H1 (cell line): ENCODE measurements around the gene THUMPD2. TPM values are rescaled to one million over a fixed set of nuclear protein-coding genes. Genes with fewer than 3 reads are reported as not detected.

Source experiments
- CTCF ChIA-PET: fragments of 300-600 bp; sonication (Branson Sonifier 250); formaldehyde crosslinking; loops from one replicate; lab custom pipeline; 2021; ENCODE audit not compliant: partially characterized antibody; lab: Charles Lee
- POLR2A ChIA-PET: fragments of 300-600 bp; sonication (Branson Sonifier 250); formaldehyde crosslinking; loops from one replicate; lab custom pipeline; 2021; ENCODE audit warnings: inconsistent platforms; ENCODE audit not compliant: partially characterized antibody; lab: Charles Lee
- DNase-seq, 2 experiments: peaks; one replicate each; pipeline versions ENCODE4 v3.0.0 to v3.0.0-alpha.2; 2010 to 2022; ENCODE audit warnings: low spot score in 2 of 2, low read depth in 1 of 2, mixed read lengths in 1 of 2
- FAIRE-seq: peaks from 2 replicates; lab custom pipeline; 2011; peaks lifted over from hg19 to GRCh38; lab: Jason Lieb, UNC
- H2AFZ ChIP-seq: 2 replicates; pipeline ENCODE4 v1.8.1; 2012; ENCODE audit warnings: low read length, inconsistent platforms
- H2AK5ac ChIP-seq: 2 replicates; pipeline ENCODE4 v1.6.1; 2013; ENCODE audit warnings: low read depth, low read length
- H2BK120ac ChIP-seq: replicated peaks from 2 replicates; pipeline ENCODE3; 2013; ENCODE audit warnings: low read depth, low read length, inconsistent platforms
- H2BK12ac ChIP-seq: 2 replicates; pipeline ENCODE4 v1.6.1; 2013; ENCODE audit warnings: low read depth, low read length
- H2BK15ac ChIP-seq: 2 replicates; pipeline ENCODE4 v1.6.1; 2013; ENCODE audit warnings: low read length
- H2BK20ac ChIP-seq: 2 replicates; pipeline ENCODE4 v1.6.1; 2013; ENCODE audit warnings: low read length
- H2BK5ac ChIP-seq: 2 replicates; pipeline ENCODE4 v1.6.1; 2013; ENCODE audit warnings: low read depth, low read length
- H3K14ac ChIP-seq: 2 replicates; pipeline ENCODE4 v1.6.1; 2013; ENCODE audit warnings: inconsistent platforms; ENCODE audit not compliant: insufficient read length
- H3K18ac ChIP-seq: 2 replicates; pipeline ENCODE4 v1.6.1; 2013; ENCODE audit warnings: low read length; ENCODE audit errors: extremely low read depth
- H3K23ac ChIP-seq: 2 replicates; pipeline ENCODE4 v1.6.1; 2013; ENCODE audit warnings: inconsistent platforms; ENCODE audit not compliant: insufficient read length
- H3K23me2 ChIP-seq: 2 replicates; pipeline ENCODE4 v1.6.1; 2013; ENCODE audit warnings: low read depth, low read length
- H3K27ac ChIP-seq: 2 replicates; pipeline ENCODE4 v1.6.1; 2011; ENCODE audit warnings: low read depth, low read length, inconsistent platforms
- H3K27me3 ChIP-seq, 4 experiments: replicated peaks in 1 of 4; 1 replicate in 1 of 4; 2 replicates in 3 of 4; pipeline versions ENCODE4 v1.6.1 to v1.8.1; 2011 to 2013; ENCODE audit warnings: low read length in 3 of 4, mild to moderate bottlenecking in 3 of 4, inconsistent platforms in 2 of 4, mixed read lengths in 2 of 4, moderate library complexity in 1 of 4; ENCODE audit not compliant: control insufficient read depth in 3 of 4, insufficient read depth in 3 of 4; ENCODE audit errors: extremely low read depth in 1 of 4
- H3K36me3 ChIP-seq, 4 experiments: 2 replicates each; pipeline versions ENCODE4 v1.6.1 to v1.8.1; 2011 to 2013; ENCODE audit warnings: mild to moderate bottlenecking in 4 of 4, low read length in 3 of 4, moderate library complexity in 2 of 4, control low read depth in 1 of 4, inconsistent platforms in 1 of 4; ENCODE audit not compliant: insufficient read depth in 4 of 4, control insufficient read depth in 2 of 4
- H3K4ac ChIP-seq: replicated peaks from 2 replicates; pipeline ENCODE3; 2013; ENCODE audit warnings: low read length, low read depth, mixed read lengths, inconsistent platforms; ENCODE audit not compliant: insufficient read length
- H3K4me1 ChIP-seq, 4 experiments: replicated peaks in 1 of 4; 1 replicate in 1 of 4; 2 replicates in 3 of 4; pipeline versions ENCODE4 v1.6.1 to v1.8.1; 2011 to 2013; ENCODE audit warnings: low read length in 3 of 4, inconsistent platforms in 2 of 4, mixed read lengths in 1 of 4; ENCODE audit not compliant: insufficient read depth in 4 of 4, control insufficient read depth in 3 of 4
- H3K4me2 ChIP-seq, 2 experiments: 2 replicates each; pipeline versions ENCODE4 v1.6.1 to v1.8.1; 2011 to 2013; ENCODE audit warnings: low read depth in 2 of 2, low read length in 2 of 2, control low read depth in 1 of 2, inconsistent platforms in 1 of 2, mild to moderate bottlenecking in 1 of 2; ENCODE audit not compliant: insufficient read depth in 1 of 2
- H3K4me3 ChIP-seq, 4 experiments: fragments of 200-600, 300-600 bp in 1 of 4; sonication (generic), shearing (Covaris generic), sonication (Bioruptor Twin) in 1 of 4; 2 replicates each; pipeline versions ENCODE4 v1.5.1 to v1.8.1; 2011 to 2016; ENCODE audit warnings: low read length in 4 of 4, low read depth in 3 of 4, control low read depth in 2 of 4, inconsistent platforms in 2 of 4, mild to moderate bottlenecking in 2 of 4, mixed read lengths in 1 of 4, moderate library complexity in 1 of 4; ENCODE audit not compliant: insufficient read depth in 2 of 4; ENCODE audit errors: extremely low read depth in 1 of 4
- H3K56ac ChIP-seq: replicated peaks from 2 replicates; pipeline ENCODE3; 2013; ENCODE audit warnings: low read depth, mild to moderate bottlenecking, mixed read lengths, low read length, inconsistent platforms; ENCODE audit not compliant: insufficient read length
- H3K79me1 ChIP-seq: 2 replicates; pipeline ENCODE4 v1.6.1; 2013; ENCODE audit warnings: low read depth, low read length, control low read depth
- H3K79me2 ChIP-seq, 2 experiments: 2 replicates each; pipeline versions ENCODE4 v1.6.1 to v1.8.1; 2012 to 2013; ENCODE audit warnings: low read length in 2 of 2, mild to moderate bottlenecking in 2 of 2, inconsistent platforms in 1 of 2; ENCODE audit not compliant: insufficient read depth in 2 of 2, control insufficient read depth in 1 of 2
- H3K9ac ChIP-seq, 4 experiments: replicated peaks in 1 of 4; 1 replicate in 1 of 4; 2 replicates in 3 of 4; pipeline versions ENCODE4 v1.6.1 to v1.8.1; 2011 to 2013; ENCODE audit warnings: low read depth in 3 of 4, low read length in 3 of 4, control low read depth in 2 of 4, mild to moderate bottlenecking in 2 of 4, moderate library complexity in 2 of 4, inconsistent platforms in 1 of 4; ENCODE audit errors: extremely low read depth in 1 of 4
- H3K9me3 ChIP-seq, 2 experiments: 2 replicates each; pipeline versions ENCODE4 v1.6.1 to v1.8.1; 2012 to 2013; ENCODE audit warnings: mild to moderate bottlenecking in 2 of 2, moderate library complexity in 2 of 2, control low read depth in 1 of 2, inconsistent platforms in 1 of 2, low read depth in 1 of 2, low read length in 1 of 2, mixed read lengths in 1 of 2; ENCODE audit not compliant: insufficient read depth in 2 of 2
- H4K20me1 ChIP-seq, 2 experiments: replicated peaks in 1 of 2; 2 replicates each; pipeline versions ENCODE3 to v1.8.1; 2011 to 2013; ENCODE audit warnings: inconsistent platforms in 2 of 2, low read length in 2 of 2, mild to moderate bottlenecking in 1 of 2; ENCODE audit not compliant: insufficient read depth in 2 of 2, control insufficient read depth in 1 of 2
- H4K5ac ChIP-seq: 2 replicates; pipeline ENCODE4 v1.6.1; 2013; ENCODE audit warnings: low read length, low read depth, mixed read lengths, inconsistent platforms; ENCODE audit not compliant: insufficient read length
- H4K8ac ChIP-seq: 2 replicates; pipeline ENCODE4 v1.8.0; 2013; ENCODE audit warnings: mild to moderate bottlenecking, moderate library complexity, low read length, inconsistent platforms; ENCODE audit not compliant: insufficient read depth; ENCODE audit errors: extremely low read depth
- H4K91ac ChIP-seq: replicated peaks from 2 replicates; pipeline ENCODE3; 2013; ENCODE audit warnings: low read length, mixed read lengths, inconsistent platforms; ENCODE audit not compliant: insufficient read length
- CHD1 ChIP-seq: IDR thresholded peaks from 2 replicates; pipeline ENCODE4 v1.6.1; 2012; ENCODE audit warnings: low read depth, low read length, improper control_type of control experiment
- CREB1 ChIP-seq: IDR thresholded peaks from 2 replicates; pipeline ENCODE4 v1.6.1; 2012; ENCODE audit warnings: inconsistent platforms
- HDAC2 ChIP-seq, 2 experiments: fragments of 300-600 bp in 1 of 2; sonication (generic) in 1 of 2; IDR thresholded peaks; 2 replicates each; pipeline ENCODE4 v1.6.1; 2011 to 2012; ENCODE audit warnings: low read depth in 2 of 2, low read length in 2 of 2, mild to moderate bottlenecking in 2 of 2, moderate library complexity in 2 of 2, borderline replicate concordance in 1 of 2, inconsistent platforms in 1 of 2
- SUZ12 ChIP-seq: fragments of 200-600 bp; sonication (generic); IDR thresholded peaks from 2 replicates; pipeline ENCODE4 v1.6.1; 2012; ENCODE audit warnings: mild to moderate bottlenecking, inconsistent platforms, low read length, moderate library complexity, mixed read lengths
- WGBS, 2 experiments: shearing (Covaris generic) in 1 of 2; methylation state at CpG; one replicate each; pipeline versions ENCODE4 v1.1.6 to v1.1.7; 2013 to 2015; ENCODE audit warnings: low lambda C conversion rate in 2 of 2, mixed read lengths in 2 of 2, inconsistent platforms in 1 of 2, low coverage in 1 of 2, missing lambda C conversion rate in 1 of 2; ENCODE audit not compliant: insufficient replicate concordance in 2 of 2, insufficient coverage in 1 of 2, insufficient read length in 1 of 2; ENCODE audit errors: extremely low coverage in 1 of 2, missing lambda C conversion rate in 1 of 2; 5-methylcytosine and 5-hydroxymethylcytosine counted together
- polyA plus RNA-seq, 7 experiments: library from polyadenylated mRNA; depleted of rRNA in 3 of 7; stranded (reverse) in 5 of 7; unstranded in 2 of 7; fragments of >200 nt in 5 of 7; fragments of 200-250 nt in 2 of 7; gene quantifications; 1 replicate in 5 of 7; 2 replicates in 1 of 7; 4 replicates in 1 of 7; pipeline versions ENCODE4 v1.2.1 to v1.2.3, GENCODE V29; 2011 to 2013; ENCODE audit warnings: missing spikeins in 2 of 7, mixed read lengths in 2 of 7
- total RNA-seq: library from RNA; stranded (reverse); fragmentation: NEBNext Ultra II Directional; extraction: Animal tissue kit (Norgen Biotek cat#: 25700); gene quantifications from 2 replicates; pipeline ENCODE4 v1.2.1, GENCODE V29; 2021

Gene THUMPD2
- total and polyA plus RNA-seq, 2 of the 8 experiments (the other 6 are each of a cell fraction or from before 2014, with no cell fraction given) = 8.6 to 17.0 TPM

GRCh38 chr2:39787950-39788349, 8.9 kb upstream of the THUMPD2 start:
- no peak overlapping the region for H3K56ac ChIP-seq
- no peak overlapping the region for H3K4me2 ChIP-seq
- no peak overlapping the region for H2BK15ac ChIP-seq
- H3K14ac ChIP-seq = no peak overlapping the region
- H4K20me1 ChIP-seq = no peaks in the 10 kb centered on the region
- H4K8ac ChIP-seq = no peak overlapping the region
- H3K27ac ChIP-seq = no peak overlapping the region
- H3K9ac ChIP-seq = no peak overlapping the region
- no peak overlapping the region for H3K18ac ChIP-seq
- H2AK5ac ChIP-seq = no peak overlapping the region
- TF ChIP-seq CHD1 (no peak), HDAC2 (IDR thresholded peaks at IDR 0.05; ENCODE audit: borderline replicate concordance in 1 of 2, low read depth in 2 of 2, low read length in 2 of 2) (no peak), SUZ12 (no peak), CREB1 (no peak)
- H3K27me3 ChIP-seq = no peaks in the 10 kb centered on the region
- H2BK20ac ChIP-seq = no peak overlapping the region
- DNase-seq (no peak), FAIRE-seq (no peak)
- no peak overlapping the region for H4K91ac ChIP-seq
- no peak overlapping the region for H2AFZ ChIP-seq
- H2BK5ac ChIP-seq = no peak overlapping the region
- H2BK120ac ChIP-seq = no peak overlapping the region
- H3K4me1 ChIP-seq = no peaks in the 10 kb centered on the region; a peak in 1 of 7 replicates
- no peak overlapping the region for H3K4ac ChIP-seq
- no peaks in the 10 kb centered on the region for H3K79me2 ChIP-seq
- H3K23ac ChIP-seq = no peak overlapping the region
- H3K79me1 ChIP-seq = no peaks in the 10 kb centered on the region
- peaks cover 0 to 6% (median 1%) of the 10 kb centered on the region in 4 experiments; a peak in 3 of 8 replicates for H3K36me3 ChIP-seq
- ChIA-PET POLR2A (interaction anchor here (1.1 kb wide), 1 partner anchor 10 kb away, joined by 3 read pairs; no protein-coding TSS in a partner anchor), CTCF (interaction anchor here (1.3 kb wide), 1 partner anchor 49 kb away, joined by 3 read pairs; no protein-coding TSS in a partner anchor)
- H3K23me2 ChIP-seq = no peaks in the 10 kb centered on the region
- no peak overlapping the region for H3K4me3 ChIP-seq
- 90% methylated on average over 2 of the region's 2 CpGs; no CpG with 5 or more reads in 1 of the 2 experiments for WGBS, 2 experiments
- no peak overlapping the region for H2BK12ac ChIP-seq
- H4K5ac ChIP-seq = no peak overlapping the region
- peaks cover 13 to 18% of the 10 kb centered on the region in 2 experiments for H3K9me3 ChIP-seq
